ENCODE data around the gene SLC30A5.

- no peak for TF ChIP-seq POLR2AphosphoS5 (IDR thresholded peaks at IDR 0.05; ENCODE audit: low read depth, low read length)
- TF ChIP-seq SIN3A (IDR thresholded peaks at IDR 0.05; ENCODE audit: borderline replicate concordance, insufficient read depth, low read length) = no peak
- no peak for TF ChIP-seq FOXP2 (optimal IDR thresholded peaks at IDR 0.05; ENCODE audit: borderline replicate concordance, extremely low read depth, extremely low read length, insufficient read depth)
- no peak for TF ChIP-seq REST (IDR thresholded peaks at IDR 0.05; ENCODE audit: insufficient read depth in 1 of 2, low read depth in 2 of 2, low read length in 2 of 2)
Measured at GRCh38 chr5:69078921-69079540, 14.8 kb upstream of the SLC30A5 start.
